HG03521 (cell line): ENCODE results near the gene PEPD.

Source experiments
- ATAC-seq: cut with Tn5 transposase; IDR thresholded peaks from one replicate; pipeline ENCODE4 v1.9.1; 2021; ENCODE audit warnings: mild to moderate bottlenecking, moderate library complexity; ENCODE audit not compliant: unreplicated experiment

The PEPD gene

GRCh38 chr19:33547676-33548075, 26.1 kb upstream of the PEPD start:
- ATAC-seq, result no peak

GRCh38 chr19:33546656-33547055, 25.1 kb upstream of the PEPD start:
- no peak for ATAC-seq

DNA sequence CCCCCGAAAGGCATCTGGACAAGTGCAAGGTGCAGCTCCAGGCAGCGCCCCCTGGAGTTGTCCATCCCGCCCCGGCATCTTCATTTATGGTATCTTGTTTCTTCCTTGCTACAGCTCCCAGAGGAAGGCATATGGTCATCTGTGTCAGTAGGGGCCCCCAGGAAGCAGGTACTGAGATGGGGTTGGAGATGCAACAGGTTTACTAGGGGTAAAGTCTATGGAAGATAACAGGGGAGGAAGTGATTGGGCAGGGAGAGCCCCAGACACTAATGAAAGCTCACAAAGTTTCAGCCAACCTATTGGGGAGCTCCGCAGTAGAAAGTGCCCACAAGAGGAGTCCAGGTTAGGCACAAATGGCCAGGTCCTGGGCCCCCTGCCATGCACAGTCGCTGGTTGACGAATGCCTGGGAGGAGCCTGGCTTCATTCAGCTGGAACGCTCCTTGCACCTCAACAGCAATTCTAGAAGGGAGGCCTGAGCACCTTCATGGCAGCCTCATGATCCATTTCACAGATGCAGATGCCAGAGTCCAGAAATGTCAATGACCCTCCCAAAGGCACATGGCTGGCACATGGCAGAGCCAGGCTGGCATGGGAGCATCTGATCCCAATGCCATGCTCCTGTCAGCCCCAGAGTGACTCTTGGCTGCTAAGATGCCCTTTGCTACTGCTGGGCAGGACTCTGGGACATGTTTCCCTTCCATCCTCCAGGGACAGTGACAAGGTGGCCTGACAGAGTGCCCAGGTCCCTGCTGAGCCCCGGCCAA, 23.8 kb upstream of the PEPD start:
- no peak for ATAC-seq

- ATAC-seq, result no peak
These were observed 13.6 kb upstream of the PEPD start for GRCh38 chr19:33535226-33535625.

DNA sequence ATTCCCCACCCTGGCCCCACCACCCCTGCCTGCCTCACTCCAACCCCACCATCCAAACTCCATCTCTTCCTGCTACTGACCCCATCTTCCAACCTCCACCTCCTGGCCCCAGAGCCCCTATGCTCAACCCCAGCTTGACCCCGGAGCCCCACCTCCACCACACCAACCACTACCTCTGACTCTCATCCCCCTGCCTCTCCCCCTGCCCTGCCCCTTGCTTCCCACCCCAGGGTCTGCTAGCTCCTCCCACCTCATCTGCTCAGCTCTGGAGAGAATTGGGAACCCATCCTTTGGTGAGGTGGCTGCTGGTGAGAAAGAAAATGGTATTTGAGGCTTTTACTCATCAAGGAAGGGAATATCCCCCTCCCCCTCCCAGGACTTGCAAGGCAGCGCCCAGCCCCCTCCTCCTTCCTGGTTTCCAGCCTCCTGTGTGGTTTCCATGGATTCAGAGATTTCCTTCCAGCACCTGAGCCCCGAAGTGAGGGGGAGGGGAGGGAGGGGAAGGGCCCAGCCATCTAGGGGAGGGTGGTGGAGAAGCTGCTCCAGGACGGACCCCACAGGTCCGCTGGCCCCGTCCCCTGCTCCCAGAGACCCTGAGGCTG, 11.4 kb upstream of the PEPD start:
- ATAC-seq, result no peak

DNA sequence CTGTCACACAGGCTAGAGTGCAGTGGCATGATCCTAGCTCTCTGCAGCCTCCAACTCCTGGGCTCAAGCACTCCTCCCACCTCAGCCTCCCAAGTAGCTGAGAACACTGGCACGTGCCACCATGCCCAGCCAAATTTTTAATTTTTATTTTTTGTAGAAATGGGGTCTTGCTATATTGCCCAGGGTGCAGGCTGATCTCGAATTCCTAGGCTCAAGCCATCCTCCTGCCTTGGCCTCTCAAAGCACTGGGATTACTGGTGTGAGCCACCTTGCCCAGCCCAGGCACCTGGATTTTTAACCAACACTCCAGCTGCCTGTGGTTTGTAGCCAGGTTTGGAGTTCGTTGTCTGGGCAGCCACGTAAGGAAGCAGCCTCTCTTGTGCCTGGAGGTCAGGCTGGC, 9.3 kb upstream of the PEPD start:
- no peak for ATAC-seq

DNA sequence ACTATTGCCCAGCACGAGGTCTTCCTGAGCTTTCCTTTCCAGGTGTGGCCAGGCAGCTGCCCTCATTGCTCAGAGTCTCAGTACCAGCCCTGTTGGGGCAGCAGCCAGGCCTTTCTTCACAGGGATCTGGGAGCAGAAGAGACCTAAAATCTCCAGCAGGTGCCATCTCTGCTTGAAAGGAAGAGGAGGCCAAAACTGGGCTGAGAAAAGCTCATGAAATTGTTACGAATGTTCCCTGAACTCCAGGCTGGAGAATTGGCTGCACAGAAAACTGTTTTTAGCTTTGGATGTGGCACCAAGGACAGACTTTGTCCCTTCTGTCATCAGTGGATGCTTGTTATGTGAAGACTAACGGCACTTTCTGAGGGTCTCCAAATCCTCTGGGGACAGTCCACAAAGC, 8.7 kb upstream of the PEPD start:
- ATAC-seq, result no peak

DNA sequence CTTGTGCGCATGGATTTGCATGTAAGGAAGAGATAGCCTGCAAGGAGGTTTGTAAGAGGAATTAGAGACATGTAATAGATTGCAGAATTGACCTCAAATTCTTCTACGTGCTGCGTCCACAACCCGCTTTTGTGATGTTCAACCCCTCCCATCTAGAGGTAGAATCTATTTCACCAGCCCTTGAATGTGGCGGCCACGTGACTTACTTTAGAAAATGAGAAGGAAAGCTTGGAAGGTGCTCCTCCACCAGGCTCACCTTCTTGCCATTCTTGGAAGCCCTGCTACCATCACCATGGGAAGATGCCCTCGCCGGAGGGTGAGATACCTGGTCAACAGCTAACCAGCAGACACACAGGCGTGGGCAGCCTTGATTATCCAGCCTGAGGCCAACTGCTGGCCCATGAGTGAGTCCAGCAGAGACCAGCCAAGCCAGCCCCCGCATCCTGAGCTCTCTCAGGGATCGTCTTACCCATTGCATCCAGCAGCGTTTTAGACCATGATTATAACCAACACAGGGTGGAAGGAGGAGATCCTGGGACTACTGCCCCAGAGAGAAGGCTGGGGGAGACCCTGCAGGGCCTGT, 7.6 kb upstream of the PEPD start:
- no peak for ATAC-seq

GRCh38 chr19:33528404-33528803, 6.8 kb upstream of the PEPD start:
- ATAC-seq, result no peak

DNA sequence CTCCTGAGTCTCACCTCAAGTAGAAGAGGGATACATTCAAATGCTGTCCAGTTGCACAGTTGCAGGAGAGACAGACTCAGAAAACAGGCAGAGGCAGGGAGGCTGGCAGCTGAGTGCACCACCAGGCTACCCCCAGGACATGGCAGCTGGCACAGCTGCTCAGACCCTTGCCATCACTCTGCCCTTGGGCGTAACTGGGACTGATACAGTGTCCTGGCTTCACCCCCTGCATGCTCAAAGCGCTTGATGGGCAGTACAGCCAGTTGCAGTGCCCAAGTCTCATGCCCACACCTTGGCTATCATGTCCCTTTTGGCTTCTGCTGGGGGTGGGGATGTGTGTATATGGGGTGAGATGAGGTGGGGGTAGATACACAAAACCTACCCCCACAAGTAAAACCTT, 5.5 kb upstream of the PEPD start:
- ATAC-seq, result no peak

DNA sequence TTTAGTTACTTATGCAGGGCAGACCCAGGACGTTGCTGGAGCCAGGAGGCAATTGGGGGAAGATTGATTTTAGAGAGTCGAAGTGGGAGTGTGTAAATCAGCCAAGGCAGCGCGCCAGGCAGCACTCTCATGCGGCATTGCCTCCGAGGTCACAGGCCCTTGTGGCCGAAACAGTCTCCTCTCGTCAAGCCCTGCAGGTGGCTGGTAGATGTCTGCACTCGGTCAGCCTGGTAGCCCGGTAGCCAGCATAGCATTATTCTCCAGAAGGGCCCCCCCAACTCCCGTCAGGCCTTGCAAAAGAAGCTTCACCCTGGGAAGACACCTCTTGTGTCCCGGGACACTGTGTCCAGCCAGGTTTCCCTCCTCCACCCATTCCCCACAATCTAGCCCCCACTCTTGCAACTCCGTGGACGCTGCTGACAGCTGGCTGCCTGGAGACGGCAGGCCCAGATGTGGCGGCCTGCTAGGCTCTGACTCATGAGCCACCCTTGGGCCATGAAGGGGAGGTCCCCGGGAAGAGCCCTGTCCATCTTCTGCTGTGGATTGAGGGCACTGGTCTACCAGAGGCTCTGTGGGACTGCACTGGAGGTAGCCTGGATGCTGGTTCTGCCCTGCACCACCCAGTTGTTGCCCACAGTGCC, 2.6 kb upstream of the PEPD start:
- no peak for ATAC-seq

DNA sequence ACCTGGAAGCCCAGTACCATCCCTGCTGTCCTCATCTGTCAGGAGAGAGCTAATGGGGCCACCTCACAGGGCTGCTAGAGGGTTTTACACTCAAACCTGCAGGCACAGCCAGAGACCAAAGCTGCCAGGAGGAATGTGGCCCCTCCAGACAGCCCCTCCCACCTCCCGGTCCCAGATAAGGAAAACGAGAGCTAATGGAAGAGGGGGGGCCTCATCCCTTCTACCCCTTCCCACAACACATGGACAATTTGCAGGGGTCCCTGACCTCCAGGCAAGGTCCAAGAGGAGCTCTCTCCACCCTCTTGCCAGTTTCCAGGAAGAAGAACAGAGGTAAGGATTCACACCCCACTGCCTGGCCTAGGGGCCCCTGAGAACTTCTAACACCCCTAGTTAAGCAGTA, 1.6 kb upstream of the PEPD start:
- no peak for ATAC-seq

DNA sequence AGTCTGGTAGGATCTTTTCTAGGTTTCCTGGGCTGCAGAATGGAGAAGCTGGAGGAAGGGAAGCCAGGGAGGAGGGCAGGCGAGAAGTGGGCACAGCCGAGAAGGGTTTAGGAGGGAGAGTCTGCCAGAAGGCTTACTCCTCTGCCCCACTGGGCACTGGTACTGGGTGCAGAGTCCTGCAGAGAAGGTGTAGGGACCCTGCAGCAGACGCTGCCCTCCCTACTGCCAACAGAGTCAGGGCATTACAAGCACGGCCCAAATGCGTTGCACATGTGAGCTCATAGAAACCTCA, 726 bp upstream of the PEPD start:
- ATAC-seq, result no peak

- ATAC-seq, result peak; percentile 2
These were observed 629 bp downstream of the PEPD start for GRCh38 chr19:33520844-33521479.

DNA sequence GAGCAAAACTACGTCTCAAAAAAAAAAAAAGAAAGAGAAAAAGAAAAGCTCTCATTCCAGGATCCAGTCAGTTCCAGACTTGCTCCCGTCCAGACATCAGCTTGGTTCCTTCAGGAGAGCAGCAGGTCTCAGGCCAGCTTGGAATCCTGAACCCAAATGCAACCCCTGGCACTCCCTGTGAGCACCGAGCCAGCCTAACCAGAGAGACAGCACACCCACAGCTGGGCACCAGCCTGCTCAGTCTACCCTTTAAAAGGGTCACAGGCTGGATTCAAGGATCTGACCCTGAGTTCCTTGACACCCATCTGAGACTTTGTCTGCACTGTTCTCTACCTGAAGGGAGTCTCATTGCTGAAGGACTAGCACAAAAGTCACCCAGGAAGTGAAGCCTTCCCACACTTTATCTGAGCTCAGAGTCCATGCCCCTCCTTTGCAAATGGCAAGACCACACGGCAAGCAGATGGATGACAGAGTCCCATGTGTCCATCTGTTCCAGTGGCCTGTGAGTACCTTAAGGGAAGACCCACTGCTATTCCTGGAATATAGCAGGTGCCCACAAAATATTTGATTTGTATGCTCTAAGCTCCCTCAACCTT, 1.4 kb downstream of the PEPD start:
- ATAC-seq, result no peak

GRCh38 chr19:33519416-33519815, 2.2 kb downstream of the PEPD start:
- no peak for ATAC-seq

DNA sequence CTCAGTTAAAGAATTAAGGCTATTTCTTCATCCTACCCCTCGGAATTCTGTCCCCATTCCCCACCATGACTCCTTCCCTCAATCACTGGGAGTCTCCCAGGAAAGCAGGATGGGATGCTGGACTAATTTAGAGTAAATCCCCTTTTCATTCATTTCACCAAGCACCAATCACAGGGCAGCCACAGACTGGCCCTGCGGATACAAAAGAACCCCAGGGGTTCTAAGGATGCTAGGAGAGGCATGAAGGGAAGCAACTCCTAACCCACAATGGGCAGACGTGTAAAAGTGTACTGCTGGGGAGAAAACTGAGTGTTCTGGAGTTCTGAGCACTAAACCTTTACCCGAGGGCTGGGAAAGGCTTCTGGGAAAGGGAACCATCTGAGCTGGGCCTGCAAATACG, 3.0 kb downstream of the PEPD start:
- ATAC-seq, result no peak

DNA sequence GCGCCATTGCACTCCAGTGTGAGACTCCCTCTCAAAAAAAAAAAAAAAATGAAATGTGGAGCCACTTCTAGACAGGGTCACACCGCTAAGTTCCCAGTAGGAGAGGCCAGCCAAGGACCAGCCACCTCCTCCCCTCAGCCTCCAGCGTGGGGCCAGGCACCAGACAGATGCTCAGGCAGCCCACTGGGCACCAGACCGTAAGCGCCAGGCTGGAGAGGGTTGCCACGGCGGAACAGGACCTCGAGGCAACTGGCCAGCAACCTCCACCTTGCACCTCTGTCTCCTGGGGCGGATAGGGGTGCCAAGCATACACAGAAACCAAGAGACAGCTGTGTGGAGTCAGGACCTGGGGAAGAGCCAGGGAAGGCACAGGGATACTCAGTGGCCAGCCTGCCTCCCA, 3.7 kb downstream of the PEPD start:
- ATAC-seq, result no peak

DNA sequence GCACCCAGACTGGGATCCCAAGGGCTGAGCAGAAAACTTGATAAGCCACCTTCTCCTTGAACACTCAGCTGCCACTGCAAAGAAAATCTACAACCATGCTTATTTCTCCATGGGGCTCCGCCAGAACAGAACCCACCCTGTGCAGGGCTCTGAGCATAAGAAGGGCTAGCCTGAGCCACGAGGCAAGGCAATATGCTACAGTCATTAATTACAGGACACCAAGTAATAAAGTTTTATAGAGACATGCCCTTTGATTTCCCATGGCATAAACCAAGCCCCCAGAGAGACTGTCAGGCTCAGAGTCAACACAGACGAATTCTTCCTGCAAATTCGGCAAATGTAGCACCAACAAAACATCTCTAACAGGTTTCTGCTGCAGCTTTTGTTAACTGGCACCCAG, 5.7 kb downstream of the PEPD start:
- no peak for ATAC-seq

DNA sequence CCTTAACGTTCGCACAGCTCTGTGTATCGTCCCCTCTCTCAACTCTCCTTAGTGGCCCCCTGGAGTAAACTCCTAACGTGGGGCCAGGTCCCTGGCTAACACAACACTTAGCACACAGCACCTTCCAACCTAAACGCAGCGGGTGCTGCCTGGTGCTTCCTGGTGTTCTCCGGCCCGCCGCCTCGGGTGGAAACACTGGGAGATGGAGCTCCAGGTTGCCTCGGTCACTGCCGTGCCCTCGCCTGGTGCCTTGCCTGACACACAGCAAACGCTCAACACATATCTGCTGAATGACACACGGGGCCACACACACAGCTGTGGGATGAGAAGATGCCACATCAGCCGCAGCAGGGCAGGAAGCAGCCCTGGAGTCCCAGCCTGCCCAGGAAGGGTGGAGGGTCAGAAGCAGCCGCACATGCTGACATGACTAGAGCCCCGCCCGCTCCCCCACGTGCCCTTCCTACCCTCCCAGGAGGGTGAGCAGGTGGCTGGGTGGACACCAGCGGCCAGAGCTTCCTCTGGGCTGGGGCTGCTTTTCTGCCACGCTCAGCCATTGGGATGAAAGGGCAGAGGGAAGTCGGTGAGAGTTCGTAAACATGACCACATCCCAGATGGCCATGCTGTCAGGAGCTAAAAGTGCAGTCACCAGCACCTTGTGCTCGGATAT, 6.6 kb downstream of the PEPD start:
- ATAC-seq, result no peak

GRCh38 chr19:33513424-33513823, 8.2 kb downstream of the PEPD start:
- no peak for ATAC-seq
